ENCODE data around the gene FGF2. TPM values are rescaled to one million over a fixed set of nuclear protein-coding genes. Genes with fewer than 3 reads are reported as not detected.

FGF2 gene
- total RNA-seq, 1 experiment from 2014 or later: 3.8 TPM

DNA sequence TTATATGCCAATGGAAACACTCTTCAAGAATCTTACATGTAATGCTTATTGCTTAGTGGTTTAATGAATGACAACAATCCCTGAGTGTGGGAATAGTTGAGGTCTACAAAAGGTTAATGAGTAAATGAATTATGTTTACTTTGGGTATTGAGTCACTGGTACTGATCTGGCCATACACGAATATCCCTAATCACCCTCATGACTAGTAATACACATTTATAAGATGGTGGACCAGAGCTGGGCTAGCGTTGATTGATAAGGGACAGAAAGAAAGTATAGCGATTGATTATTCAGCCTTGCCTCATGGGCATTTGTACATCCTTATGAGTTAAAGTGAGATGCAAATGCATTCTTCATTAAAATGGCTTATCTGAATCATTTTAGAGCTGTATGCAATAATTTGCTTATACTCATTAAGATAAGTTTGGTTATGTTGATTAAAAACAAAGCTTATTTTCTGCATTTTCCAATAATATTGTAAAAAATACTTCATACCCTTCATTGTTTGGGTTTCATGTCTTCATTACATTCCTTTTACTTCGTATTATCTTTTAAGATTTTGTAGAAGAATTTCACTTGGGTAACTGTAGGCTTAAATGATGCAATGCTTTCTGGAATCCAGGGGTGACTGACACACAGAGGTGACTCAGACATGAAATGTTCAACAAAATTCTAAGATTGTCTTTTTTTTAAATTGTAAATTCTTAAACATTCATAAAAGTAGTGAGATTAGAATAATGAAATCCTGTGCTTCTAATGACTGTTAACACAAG lies 47.4 kb downstream of the FGF2 start:
- POLR2A ChIA-PET: no interaction called here
- ATAC-seq (no peak; the same call in 1 of the 2 replicates), DNase-seq (ENCODE audit: low read depth, low spot score) (no peak)
- no peak overlapping the region for H3K4me3 ChIP-seq (replicated peaks in 1 of 2; ENCODE audit: low read depth in 1 of 2, low read length in 2 of 2)
- intact Hi-C loops (cut with micrococcal nuclease): loop anchor here (5.0 kb wide), 1 partner anchor 1832 kb away; no protein-coding TSS in a partner anchor
- no peak overlapping the region for H3K27ac ChIP-seq (ENCODE audit: low read depth, low read length)
- H3K36me3 ChIP-seq (ENCODE audit: control insufficient read depth in 1 of 2, insufficient read depth in 2 of 2, low read length in 2 of 2): no peaks in the 10 kb centered on the region
- H3K4me2 ChIP-seq (ENCODE audit: low read length): peak overlapping the region; percentile 30; the same call in 1 of the 2 replicates
- H3K9me3 ChIP-seq (ENCODE audit: control insufficient read depth in 1 of 2, insufficient read depth in 1 of 2, low read depth in 1 of 2, low read length in 2 of 2): no peaks in the 10 kb centered on the region
- H3K4me1 ChIP-seq (ENCODE audit: control insufficient read depth in 1 of 2, insufficient read depth in 2 of 2, low read length in 2 of 2): peaks cover 0 to 11% of the 10 kb centered on the region in 2 experiments; a peak in 2 of 4 replicates
- BruUV-seq (replicated peaks): no TSS peak
- RAD21 ChIA-PET (ENCODE audit: low non-redundant PET in 1 of 2, low total read pairs in 2 of 2, uncharacterized antibody in 2 of 2, unreplicated experiment in 2 of 2): no interaction called here
- no peak overlapping the region for H2AFZ ChIP-seq (ENCODE audit: low read depth, low read length, poor library complexity, severe bottlenecking)
- no peaks in the 10 kb centered on the region for H3K9me2 ChIP-seq (ENCODE audit: insufficient read depth)
- no peak overlapping the region for H3K9ac ChIP-seq (ENCODE audit: low read length)
- no peaks in the 10 kb centered on the region for H3K27me3 ChIP-seq (ENCODE audit: insufficient read depth, low read length)
- H3K79me2 ChIP-seq (ENCODE audit: insufficient read depth, low read length): no peaks in the 10 kb centered on the region
- H4K20me1 ChIP-seq (ENCODE audit: insufficient read depth): no peaks in the 10 kb centered on the region
- no peak for TF ChIP-seq SIN3A (IDR thresholded peaks at IDR 0.05; ENCODE audit: low read depth)
- TF ChIP-seq CEBPB (IDR thresholded peaks at IDR 0.05; ENCODE audit: low read depth): peak; percentile 88
- TF ChIP-seq FOSL1 (IDR thresholded peaks at IDR 0.05; ENCODE audit: low read depth): peak; percentile 42
- TF ChIP-seq JUND (IDR thresholded peaks at IDR 0.05): peak; percentile 31; the same call in 1 of the 2 replicates
- no peak for TF ChIP-seq SP1 (IDR thresholded peaks at IDR 0.05; ENCODE audit: low read depth)
- no peak for TF ChIP-seq CBX3 (IDR thresholded peaks at IDR 0.05; ENCODE audit: low read depth)
- CTCF ChIA-PET: no interaction called here

DNA sequence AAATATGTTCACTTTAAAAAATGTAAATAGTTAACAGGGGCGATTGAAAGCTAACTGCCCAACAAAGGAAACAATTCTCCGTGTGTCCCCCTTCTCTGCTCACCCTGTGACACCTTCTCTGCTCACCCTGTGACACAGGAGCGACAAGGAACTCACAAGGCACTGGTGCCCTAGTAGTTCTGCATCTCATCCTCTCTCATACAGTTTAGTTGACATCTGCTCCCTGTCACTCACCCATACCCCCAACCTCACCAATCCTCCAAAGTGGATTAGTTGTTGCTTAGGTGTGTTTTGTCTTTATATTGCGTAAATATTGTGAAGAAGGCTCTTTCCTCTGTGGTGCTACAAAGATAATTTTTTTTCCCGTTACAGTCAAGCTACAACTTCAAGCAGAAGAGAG lies 49.3 kb downstream of the FGF2 start:
- ATAC-seq (no peak), DNase-seq (ENCODE audit: low read depth, low spot score) (no peak)
- Histone ChIP-seq H3K4me1 (ENCODE audit: control insufficient read depth in 1 of 2, insufficient read depth in 2 of 2, low read length in 2 of 2) (peaks cover 0 to 11% of the 10 kb centered on the region in 2 experiments; a peak in 2 of 4 replicates), H3K79me2 (ENCODE audit: insufficient read depth, low read length) (no peaks in the 10 kb centered on the region), H3K9me2 (ENCODE audit: insufficient read depth) (no peaks in the 10 kb centered on the region), H3K9me3 (ENCODE audit: control insufficient read depth in 1 of 2, insufficient read depth in 1 of 2, low read depth in 1 of 2, low read length in 2 of 2) (no peaks in the 10 kb centered on the region), H3K4me2 (ENCODE audit: low read length) (no peak overlapping the region), H3K27me3 (ENCODE audit: insufficient read depth, low read length) (no peaks in the 10 kb centered on the region), H2AFZ (ENCODE audit: low read depth, low read length, poor library complexity, severe bottlenecking) (no peak overlapping the region), H3K36me3 (ENCODE audit: control insufficient read depth in 1 of 2, insufficient read depth in 2 of 2, low read length in 2 of 2) (no peaks in the 10 kb centered on the region), H3K27ac (ENCODE audit: low read depth, low read length) (no peak overlapping the region), H4K20me1 (ENCODE audit: insufficient read depth) (no peaks in the 10 kb centered on the region), H3K9ac (ENCODE audit: low read length) (no peak overlapping the region), H3K4me3 (replicated peaks in 1 of 2; ENCODE audit: low read depth in 1 of 2, low read length in 2 of 2) (no peak overlapping the region)
- BruUV-seq (replicated peaks): no TSS peak
- CTCF ChIA-PET: no interaction called here
- RAD21 ChIA-PET (ENCODE audit: low non-redundant PET in 1 of 2, low total read pairs in 2 of 2, uncharacterized antibody in 2 of 2, unreplicated experiment in 2 of 2): no interaction called here
- no peak for TF ChIP-seq TCF7L2 (IDR thresholded peaks at IDR 0.05; ENCODE audit: borderline replicate concordance, extremely low read depth, insufficient read depth, insufficient read length)
- TF ChIP-seq, protein P1, sequence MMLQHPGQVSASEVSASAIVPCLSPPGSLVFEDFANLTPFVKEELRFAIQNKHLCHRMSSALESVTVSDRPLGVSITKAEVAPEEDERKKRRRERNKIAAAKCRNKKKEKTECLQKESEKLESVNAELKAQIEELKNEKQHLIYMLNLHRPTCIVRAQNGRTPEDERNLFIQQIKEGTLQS (IDR thresholded peaks at IDR 0.05): no peak
- no peak for TF ChIP-seq JUND (IDR thresholded peaks at IDR 0.05)
- no peak for TF ChIP-seq RAD21 (IDR thresholded peaks at IDR 0.05; ENCODE audit: low read depth)
- TF ChIP-seq, protein P2, sequence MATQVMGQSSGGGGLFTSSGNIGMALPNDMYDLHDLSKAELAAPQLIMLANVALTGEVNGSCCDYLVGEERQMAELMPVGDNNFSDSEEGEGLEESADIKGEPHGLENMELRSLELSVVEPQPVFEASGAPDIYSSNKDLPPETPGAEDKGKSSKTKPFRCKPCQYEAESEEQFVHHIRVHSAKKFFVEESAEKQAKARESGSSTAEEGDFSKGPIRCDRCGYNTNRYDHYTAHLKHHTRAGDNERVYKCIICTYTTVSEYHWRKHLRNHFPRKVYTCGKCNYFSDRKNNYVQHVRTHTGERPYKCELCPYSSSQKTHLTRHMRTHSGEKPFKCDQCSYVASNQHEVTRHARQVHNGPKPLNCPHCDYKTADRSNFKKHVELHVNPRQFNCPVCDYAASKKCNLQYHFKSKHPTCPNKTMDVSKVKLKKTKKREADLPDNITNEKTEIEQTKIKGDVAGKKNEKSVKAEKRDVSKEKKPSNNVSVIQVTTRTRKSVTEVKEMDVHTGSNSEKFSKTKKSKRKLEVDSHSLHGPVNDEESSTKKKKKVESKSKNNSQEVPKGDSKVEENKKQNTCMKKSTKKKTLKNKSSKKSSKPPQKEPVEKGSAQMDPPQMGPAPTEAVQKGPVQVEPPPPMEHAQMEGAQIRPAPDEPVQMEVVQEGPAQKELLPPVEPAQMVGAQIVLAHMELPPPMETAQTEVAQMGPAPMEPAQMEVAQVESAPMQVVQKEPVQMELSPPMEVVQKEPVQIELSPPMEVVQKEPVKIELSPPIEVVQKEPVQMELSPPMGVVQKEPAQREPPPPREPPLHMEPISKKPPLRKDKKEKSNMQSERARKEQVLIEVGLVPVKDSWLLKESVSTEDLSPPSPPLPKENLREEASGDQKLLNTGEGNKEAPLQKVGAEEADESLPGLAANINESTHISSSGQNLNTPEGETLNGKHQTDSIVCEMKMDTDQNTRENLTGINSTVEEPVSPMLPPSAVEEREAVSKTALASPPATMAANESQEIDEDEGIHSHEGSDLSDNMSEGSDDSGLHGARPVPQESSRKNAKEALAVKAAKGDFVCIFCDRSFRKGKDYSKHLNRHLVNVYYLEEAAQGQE (IDR thresholded peaks at IDR 0.05; ENCODE audit: low read depth): no peak
- no peak for TF ChIP-seq ZNF274 (IDR thresholded peaks at IDR 0.05; ENCODE audit: low read depth, low read length)
- no peak for TF ChIP-seq SIN3A (IDR thresholded peaks at IDR 0.05; ENCODE audit: low read depth)
- intact Hi-C loops (cut with micrococcal nuclease): no loop called here
- POLR2A ChIA-PET: no interaction called here

Measured in HCT116 (cell line).